Activated CD4-positive, CD25-positive, alpha-beta regulatory T cell treated with anti-CD3 and anti-CD28 coated beads, Interleukin-2, amount 50 U/mL, for 24 hours (primary cell): ENCODE results near the gene BOD1.

Experiments used
- ATAC-seq, 2 donors: fragments of 150-1000 bp; cut with Tn5 transposase; one replicate each; pipeline ENCODE4 v1.10.0; 2021; ENCODE audit warnings: mild to moderate bottlenecking in 1 of 2, moderate library complexity in 1 of 2

BOD1 gene

DNA sequence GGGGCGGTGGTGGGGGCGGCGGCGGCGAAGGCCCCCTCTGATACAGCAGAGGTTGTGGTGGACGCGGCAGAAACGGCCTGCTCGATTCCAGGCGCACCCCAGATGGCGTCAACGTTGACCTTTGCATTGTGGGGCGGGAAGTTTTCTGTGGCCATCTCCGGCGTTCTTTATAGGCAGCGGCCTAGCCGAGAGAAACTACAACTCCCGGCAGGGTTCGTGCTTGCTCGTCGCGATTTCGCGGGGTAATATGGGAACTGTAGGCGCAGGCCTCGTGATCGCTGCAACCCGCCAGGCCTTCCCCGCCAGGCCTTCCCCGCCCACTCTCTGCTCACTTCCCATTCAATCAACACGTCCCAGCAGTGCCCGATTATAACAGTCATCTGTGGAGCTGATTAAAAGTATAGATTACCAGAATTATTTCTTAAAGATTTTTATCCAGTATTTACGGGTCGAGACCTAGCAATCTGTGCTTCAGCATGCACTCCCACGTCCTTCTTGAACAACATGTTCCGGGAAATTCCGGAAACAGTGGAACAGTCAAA, at the start of gene BOD1:
BOD1 (minus strand) TSS at position 74 of the 542 bp plus-strand sequence. CDS start 214 bp downstream, outside the sequence.
- peak; percentile 96 to 97 for ATAC-seq

DNA sequence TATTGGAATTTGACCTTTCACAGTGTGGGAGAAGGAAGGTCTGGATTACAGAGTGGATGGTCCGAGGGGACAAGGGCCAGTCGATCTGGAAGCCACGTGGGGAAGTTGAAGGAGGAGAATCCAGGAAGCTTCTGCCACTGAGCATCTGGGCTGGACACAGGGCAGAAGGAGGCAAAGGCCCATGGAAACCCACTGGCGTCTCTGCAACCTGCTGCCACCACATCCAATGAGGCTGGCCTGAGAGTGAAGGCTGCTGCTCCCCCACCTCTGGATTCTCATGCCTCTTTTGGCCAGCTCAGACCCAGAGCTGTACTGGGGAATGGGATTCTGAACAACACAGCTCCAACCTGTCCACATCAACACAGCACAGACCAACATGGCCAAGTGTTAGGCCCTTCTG, 48.9 kb upstream of the BOD1 start:
- ATAC-seq = no peak

DNA sequence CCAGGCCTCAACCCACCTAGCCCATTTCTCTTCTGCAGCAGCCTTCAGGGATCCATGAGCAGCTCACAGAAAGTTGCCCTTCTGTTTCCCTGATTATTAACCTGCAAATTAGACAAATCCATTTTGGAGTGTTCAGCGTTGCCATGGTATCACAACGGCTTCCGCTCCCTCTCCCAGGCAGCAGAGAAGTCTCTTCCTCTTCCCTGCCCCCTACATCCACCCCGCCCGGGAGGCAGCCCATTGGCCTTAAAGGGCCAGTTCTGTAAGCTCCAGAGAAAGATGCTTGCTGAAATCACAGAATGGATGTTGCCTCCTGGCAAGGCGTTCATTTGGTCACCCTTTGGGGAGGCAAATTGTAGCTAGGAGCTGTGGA, 47.7 kb upstream of the BOD1 start:
- no peak for ATAC-seq

DNA sequence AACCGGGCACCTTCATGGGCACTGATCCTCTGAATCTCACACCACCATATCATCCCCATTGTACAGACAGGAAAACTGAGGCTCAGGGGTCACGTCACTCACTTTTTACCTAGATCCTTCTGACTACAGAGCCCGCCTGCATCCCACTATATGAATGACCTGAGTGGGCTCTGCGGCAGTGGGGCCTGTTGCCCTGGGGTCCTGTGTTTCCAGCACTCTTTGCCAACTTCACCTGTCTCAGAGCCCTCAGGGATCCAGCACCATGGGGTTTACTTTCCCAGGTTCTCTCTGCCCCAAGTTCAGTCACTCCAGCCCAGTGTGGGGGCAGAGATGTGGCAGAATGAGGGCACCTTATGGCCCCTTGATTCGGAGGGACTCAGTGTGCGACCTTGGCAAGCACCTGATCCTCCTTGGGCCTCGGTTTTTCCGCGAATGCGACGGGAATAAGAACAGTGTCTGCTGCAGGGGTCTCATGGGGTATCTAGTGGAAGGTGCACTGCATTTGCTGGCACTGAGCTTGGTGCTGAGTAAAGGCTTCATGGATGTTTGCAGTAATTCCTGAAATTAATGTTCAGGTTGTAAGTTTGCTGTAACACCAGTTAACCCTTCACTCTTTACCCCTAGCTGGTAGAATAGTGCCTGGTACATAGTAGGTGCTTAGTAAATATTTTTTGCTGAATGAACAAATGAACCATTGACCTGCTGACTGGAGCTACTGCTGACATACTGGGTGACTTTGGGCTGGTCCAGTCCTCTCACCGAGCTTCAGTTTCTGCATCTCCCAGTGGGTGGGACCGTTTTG, 47.1 kb upstream of the BOD1 start:
- no peak for ATAC-seq

DNA sequence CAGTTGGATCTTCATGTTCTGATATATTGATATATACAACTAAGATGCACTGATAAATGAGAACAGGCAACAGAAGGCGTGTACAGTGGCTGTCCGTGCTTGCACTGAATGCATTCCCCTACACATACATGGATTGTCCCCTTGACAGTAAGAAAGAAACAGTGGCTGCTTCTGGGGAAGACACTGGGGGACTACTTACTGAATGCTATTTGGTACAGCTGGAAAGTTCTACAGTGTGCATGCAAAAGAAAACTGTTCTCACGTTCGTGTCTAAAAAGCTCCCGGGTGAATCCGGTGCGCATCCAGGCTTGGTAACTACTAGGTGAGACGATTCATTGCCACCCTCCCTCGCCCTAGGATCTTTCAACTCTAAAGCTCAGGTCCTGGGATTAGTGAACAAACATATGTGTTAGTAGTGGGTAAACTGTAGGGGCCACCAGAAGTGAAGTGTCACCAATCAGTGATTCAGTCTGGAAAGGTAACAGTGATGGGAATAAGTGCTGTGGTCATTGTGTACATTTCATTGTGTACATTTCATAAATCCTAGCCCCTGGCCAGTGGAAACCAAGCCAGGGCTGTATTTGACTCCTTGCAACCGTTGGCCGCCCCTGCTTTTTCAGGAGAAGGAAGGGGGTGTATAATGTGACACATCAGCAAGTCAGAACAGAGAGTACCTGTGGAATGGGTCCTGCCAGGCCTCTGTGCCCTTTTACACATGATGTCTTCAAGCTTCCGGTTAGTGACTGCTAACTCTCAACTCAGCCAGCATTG, 46.3 kb upstream of the BOD1 start:
- no peak for ATAC-seq

DNA sequence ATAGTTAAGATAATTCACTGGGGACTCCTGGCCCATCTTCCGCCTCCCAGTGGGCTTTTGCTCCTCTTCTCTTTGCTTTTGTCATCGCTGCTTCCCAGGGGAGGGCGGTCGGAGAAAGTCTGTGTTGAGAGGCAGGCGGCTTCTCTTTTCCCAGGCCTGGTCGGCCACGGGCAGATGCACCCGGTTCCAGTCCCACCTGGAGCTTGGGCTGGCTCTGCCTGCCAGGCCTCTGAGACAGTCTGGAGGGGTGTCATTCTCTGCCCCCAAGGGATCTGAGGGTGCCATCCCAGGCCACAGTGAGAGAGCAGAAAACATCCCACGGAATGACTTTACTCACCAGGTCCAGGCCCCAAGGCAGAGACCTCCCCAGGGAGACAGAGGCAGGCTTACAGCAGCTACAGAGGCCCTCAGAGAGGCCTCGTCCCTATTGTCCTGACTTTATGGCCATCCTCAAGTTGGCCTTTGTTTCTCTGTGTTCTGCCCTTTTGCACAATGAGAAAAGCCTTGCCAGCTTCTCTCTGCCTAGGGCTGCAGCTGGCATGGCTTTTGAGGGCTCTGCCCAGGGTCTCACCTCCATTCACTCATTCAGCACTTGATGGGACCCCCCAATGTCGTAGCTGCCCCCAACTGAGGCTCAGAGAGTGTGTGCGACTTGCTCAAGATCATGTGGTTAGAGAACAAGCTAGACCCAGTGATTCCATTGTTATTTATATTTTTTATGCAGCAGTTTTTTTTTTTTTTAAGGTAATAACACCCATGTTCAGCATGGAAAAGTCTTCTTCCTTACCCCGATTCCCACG, 44.2 kb upstream of the BOD1 start:
- ATAC-seq = no peak

DNA sequence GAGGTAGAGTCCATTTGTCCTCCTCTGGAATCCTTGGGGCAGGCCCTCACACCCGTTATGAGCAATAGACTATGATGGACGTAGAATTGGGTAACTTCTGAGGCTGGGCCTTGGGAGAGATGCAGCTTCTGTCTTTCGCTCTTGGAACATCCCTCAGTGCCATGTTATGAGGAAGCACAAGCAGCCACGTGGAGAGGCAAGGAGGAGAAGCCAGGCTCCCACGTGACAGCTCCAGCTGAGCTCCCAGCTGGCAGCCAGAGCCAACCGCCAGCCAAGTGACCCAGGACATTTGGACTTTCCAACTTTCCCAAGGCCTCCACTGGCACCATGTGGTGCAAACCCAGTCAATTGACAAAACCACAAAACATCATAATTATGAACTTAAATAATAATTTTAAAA, 43.0 kb upstream of the BOD1 start:
- no peak for ATAC-seq

DNA sequence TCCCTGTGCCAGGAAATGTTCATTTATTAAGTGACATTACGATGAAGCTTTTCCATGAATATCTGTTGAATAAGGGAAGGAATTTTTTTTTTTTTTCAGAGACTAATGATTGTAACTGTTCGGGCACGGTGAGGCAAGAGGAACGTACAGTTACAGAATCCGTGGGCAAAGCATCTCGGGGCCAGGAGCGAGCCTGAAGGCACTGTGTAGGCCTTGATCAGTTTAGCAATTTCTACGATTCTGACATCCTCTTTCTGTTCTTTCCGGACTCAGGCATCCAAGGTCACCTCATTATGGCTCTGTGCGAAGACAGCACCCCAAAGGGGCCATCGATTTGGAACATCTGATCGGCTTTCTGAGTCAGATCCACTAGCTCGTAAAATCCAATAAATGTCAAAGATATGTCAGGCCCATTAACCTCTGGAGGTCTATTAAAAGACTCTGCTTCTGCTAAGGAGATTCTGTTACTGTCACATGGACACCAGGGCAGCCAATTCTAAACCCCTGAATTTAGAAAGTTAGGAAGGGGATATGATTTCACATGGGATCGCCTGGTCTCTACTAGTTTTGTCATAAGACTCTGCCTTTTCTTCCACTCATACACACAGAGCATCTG, 41.4 kb upstream of the BOD1 start:
- no peak for ATAC-seq

DNA sequence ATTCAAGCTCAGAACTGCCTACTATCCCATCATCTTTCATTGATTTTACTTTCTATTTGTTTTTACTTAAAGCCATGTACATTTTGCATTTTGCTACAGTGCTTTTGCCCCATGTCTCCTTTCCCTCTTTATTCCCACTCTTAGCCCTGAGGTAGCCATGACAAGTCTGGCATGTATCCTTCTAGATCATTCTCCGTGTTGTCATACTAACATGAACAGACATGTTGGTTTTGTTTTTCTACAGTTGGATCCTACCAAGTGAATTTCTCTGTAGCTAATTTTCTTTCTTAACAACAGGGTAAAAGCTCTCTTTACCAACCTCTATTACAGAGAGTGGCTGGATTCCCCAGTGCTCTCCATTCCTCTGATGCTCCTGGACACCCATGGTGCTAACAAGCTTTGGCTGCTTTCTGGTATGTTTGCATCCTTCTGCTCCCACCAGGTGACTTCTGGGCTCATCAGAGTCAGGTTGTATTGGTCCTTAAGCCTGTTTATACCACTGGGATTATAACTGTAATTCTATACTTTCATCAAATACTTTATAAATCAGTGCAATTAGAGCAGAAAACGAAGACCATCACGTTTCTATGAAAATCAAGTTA, 38.8 kb upstream of the BOD1 start:
- ATAC-seq = no peak

DNA sequence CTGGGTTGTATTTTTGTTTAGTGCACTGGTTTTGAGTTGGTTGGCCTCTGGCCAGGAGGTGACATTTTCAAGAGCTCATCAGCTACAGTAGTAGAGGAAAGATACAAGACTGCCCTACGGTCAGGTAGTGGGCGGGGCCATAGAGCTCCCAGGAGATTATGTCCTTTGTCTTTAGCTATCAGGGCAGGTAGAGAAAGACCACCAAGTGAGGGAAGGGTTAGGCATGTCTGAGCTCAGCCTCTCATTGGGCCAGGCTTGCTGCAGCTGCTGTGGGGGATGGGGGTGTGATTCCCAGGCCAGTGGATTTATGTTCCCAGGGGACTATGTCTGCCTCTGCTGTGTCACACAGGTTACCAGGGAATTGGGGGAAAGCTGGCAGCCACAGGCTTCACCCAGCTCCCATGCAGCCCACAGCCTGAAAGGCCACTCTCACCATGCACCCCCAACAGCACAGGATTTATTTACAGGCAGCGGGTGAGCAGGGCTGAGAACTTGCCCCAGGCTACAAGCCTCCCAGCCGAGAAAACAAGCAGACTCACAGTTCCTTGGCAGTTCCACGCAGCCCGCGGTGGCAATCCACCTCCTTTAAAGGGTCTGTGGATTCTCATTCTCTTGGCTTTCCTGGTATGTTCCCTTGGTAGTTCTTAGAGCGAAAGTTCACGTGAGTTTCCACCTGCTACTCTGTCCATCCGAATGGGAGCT, 37.5 kb upstream of the BOD1 start:
- ATAC-seq = no peak

DNA sequence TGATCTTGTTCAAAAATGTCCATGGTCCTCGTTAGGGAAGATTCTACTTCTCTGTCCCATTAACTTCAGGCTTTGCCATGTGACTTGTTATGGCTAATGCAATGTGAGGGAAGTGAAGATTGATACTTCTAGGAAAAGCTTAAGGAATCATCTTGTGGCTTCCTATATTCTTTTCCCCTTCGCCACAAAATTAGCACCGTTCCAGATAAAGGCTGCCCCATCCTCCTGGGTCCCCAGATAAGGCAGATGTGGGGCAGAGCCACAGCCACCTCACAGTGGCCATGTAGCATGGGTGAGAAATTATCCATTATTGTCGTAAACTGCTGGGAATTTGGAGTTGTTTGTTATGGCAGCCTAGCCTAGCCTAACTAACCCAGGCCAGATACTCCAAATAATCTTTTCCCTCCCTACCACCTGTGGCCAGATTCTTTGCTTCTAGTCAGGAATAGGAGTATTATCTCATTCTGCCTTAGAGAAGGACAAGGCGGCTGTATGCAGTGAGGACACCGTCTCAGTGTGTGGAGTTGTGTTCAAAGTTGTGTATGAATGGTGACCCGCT, 31.9 kb upstream of the BOD1 start:
- no peak for ATAC-seq

DNA sequence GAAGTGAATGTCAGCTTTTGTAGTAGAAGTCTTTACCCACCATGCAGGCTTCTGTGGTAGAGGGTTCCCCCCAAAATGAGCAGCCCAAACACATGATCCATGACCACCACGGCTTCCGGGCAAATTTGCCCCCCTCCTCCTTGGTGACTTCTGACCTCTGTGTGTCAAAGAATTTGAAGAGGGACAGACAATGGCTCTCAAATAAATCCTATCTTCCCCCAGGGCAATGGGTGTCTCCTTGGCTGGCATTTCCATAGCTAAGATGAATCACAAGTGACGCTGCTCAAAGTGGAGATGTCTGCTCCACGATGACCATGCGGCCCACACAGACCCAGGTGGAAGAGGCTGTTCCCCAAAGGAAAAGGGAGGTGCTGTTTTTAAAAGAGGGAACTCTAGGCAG, 30.2 kb upstream of the BOD1 start:
- no peak for ATAC-seq

DNA sequence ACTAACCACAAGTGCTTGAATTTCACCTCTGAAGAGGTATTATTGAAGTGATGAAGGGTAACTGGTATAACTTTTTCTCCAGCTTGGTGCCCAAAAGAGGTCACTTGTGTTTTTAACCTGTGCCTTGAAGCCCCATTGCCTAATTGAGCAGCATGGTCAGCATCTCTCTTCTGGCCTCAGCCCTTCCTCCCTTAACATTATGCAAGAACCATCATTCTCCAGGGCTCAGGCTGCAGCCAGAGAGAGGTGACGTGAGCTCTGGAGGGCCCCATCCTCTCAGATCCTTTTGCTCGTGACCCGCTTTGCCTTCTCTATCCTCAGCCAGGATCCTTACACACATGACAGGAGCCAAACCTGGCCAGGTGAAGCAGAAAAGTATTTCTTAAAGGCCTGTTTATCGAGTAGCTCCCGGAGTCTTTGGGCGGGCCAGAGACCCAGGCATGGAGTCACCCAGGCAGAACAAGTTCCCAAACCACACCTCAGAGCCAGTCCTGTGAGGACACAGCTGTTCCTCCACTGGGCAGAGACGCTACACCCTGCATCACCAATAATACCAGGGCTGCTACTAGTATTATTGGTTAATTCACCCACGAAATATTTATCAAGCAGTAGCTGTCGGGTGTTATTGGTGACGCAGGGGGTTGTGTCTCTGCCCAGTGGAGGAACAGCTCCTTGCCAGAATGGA, 29.6 kb upstream of the BOD1 start:
- no peak for ATAC-seq

DNA sequence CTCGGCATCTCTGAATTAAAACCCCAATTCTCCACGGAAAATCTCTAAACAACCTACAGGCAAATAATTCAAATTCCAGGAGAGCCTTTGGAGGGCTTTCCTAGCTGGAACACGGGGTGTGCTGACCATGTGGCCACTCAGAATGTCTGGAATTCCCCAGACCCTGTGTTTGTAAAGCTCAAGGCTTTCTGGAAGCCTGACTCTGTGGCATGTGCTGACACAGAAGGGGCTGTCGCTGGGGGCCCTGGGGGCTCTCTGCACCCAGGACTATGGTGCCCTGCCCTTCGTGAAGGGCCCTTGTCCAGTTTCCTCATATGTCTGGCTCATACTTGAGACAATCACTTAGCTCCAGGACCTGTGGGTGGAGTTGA, 29.0 kb upstream of the BOD1 start:
- no peak for ATAC-seq

DNA sequence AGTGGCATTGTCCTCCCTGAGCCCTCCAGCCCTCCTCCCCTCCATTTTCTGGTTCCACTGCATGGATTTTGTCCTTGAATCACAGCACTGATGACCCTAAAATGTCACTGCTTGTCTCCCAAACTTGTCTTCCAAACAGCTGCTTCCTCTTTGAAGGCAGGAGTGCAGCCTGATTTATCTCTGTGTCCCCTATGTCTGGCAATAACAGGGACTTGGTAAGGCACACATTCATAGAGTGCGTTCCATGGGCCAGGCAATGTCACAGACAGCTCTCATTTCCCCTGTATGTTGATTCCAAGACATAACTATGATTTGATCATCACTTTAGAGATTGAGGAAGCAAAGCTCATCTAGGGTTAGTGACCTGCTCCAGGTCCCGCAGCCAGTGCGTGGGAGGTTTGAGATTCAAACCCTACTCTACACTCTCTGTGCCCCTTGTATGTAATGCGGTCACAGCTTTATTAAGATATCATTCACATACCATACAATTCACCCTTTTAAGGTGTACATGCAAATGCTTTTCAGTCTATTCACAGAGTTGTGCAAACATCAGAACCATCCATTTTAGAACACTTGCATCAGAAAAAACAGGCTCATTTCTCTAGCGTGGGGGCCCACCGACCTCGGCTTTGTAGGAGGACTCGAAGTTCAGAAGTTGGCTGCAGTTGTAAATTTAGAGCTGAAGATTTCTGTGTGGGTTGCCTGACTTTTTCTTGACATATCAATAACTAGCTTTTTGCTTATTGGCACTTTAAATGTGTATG, 28.4 kb upstream of the BOD1 start:
- no peak for ATAC-seq

DNA sequence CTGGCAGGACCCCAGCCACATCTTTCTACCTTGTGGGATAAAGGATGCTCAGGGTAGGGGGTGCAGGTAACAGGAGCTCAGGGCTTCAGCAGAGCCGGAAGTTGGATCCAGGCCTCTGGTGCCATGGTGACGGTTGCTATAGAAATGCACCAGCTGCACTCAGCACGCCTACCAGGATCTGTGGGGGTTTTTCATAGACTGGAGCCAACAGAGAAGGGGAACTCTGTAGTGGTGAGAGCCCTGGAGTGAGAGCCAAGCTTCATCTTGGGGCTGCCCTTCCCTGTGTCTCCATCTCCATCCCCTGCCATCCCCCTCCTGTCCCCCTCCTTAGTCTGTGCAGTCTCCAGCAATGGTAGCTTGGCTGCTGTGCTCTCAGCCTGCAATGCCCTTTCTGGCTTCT, 27.5 kb upstream of the BOD1 start:
- no peak for ATAC-seq

DNA sequence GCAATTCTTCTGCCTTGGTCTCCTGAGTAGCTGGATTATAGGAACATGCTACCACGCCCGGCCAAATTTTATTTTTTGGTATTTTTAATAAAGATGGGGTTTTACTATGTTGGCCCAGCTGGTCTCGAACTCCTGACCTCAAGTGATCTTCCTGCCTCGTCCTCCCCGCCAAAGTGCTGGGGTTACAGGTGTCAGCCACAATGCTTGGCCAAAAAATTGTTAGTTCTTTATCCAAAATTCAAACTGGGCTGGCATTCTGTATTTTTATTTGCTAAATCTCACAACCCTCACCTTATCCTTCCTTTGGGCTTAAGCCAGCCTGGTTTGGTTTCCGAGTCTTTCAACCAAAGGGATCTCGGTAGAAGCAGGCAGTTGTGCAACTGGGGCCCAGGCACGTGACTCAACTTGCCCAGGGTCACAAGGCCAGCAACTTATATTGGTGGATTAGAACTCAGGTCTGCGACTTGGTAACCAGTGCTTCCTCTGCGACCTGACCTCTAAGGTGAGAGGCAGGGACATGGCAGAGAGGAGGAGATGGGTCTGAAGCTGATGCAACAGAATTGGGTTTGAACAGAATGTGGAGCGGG, 26.5 kb upstream of the BOD1 start:
- no peak for ATAC-seq

DNA sequence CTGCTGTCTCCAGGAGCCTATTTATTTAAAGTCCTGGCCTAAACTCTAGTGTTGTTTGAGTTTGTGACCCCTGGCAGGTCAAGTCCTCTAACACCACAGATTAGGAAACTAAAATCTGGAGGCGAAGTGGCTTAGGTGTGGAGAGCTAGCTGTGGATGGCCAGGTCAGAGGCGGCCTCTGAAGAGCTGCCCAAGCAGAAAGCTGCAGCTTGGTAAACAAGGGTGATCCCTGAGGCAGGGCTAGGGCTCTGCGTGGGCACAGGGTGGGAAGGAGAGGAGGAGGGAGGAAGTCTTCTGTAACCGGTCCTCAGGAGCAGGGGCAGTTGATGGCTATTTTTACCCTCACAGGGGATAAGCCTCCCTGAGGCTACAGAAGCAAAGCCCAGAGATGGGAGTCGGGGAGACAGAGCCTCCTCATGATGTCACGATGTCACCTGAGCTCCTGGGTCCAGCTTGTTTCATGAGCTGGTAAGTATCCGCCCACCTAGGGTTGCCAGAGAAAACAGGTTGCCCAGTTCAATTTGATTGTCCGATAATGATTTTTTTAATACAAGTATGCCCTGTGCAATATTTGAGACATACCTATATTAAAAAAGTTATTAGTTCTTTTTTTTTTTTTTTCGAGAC, 25.9 kb upstream of the BOD1 start:
- ATAC-seq = no peak
